B cell (primary cell): ENCODE results near the gene SORL1.

Source experiments
- CTCF ChIP-seq: fragments of 200-600 bp; IDR thresholded peaks from one replicate; pipeline ENCODE4 v1.8.0; 2022; ENCODE audit warnings: antibody characterized with exemption, mild to moderate bottlenecking
- EZH2 ChIP-seq: IDR thresholded peaks from 2 replicates; pipeline ENCODE4 v1.6.1; 2012; ENCODE audit warnings: borderline replicate concordance, low read depth, mild to moderate bottlenecking, moderate library complexity, low read length; ENCODE audit not compliant: insufficient read depth, poor library complexity, severe bottlenecking

DNA sequence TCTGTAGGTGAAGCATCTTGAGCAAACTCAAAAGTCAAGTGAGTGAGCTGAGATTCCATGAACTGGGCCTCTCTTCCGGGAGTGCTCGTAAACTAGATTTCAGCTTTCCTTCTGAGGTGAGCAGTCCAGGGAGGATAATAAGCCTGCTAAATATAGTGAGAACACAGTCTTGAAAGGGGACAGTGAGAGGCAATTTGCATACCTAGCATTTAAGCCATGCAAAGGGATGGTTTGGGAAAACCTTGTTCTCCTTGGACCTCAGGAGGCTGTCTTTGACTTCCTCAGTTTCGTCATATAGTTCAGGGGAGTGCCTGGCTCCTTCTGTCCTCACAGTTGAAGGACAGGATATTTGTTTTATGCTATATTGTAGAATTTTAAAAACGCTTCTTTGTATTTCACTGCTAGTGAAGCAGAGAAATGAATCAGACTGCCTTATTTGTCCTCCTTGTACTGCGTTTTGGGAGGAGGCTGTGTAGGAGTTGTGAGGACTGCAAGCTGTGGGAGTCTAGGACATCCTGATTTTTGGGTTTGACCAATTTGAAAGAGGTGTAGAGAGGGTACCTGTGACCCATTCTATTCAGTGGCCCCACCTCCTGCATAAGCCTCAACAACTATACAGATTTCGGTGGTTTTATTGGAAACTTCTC lies 11.7 kb downstream of the SORL1 start:
- TF ChIP-seq CTCF (no peak), EZH2 (no peak)
